ENCODE measurements around the gene TBC1D2B. TPM values are rescaled to one million over a fixed set of nuclear protein-coding genes. Genes with fewer than 3 reads are reported as not detected.
A peak's percentile ranks its signal among the peaks of the same experiment; 100 is the strongest.

TBC1D2B gene
- total and polyA plus RNA-seq, 10 donors: 9.4 to 131 (median 97.4) TPM

GRCh38 chr15:78071383-78071782 is 6.1 kb downstream of the TBC1D2B start:
- 41 to 85% (median 61%) methylated on average over 2 of the region's 2 CpGs for WGBS, 5 donors
- Histone ChIP-seq H3K36me3 (no peaks in the 10 kb centered on the region), H3K9me3 (no peaks in the 10 kb centered on the region), H3K4me3 (no peak overlapping the region), H3K27me3 (replicated peaks in 1 of 7) (no peaks in the 10 kb centered on the region), H3K4me1 (peaks cover 55 to 100% (median 98%) of the 10 kb centered on the region in 6 donors), H3K27ac (peak overlapping the region in 7 of 8 donors; percentile 81 to 97 (median 95))
- TF ChIP-seq POLR2A (IDR thresholded peaks at IDR 0.05): peak in 1 of 3 donors; percentile 15
- no peak for TF ChIP-seq POLR2AphosphoS5 (IDR thresholded peaks at IDR 0.05)
- TF ChIP-seq CTCF (IDR thresholded peaks at IDR 0.05 in 8 of 11, conservative IDR thresholded peaks at IDR 0.05 in 3 of 11): no peak
- no peak for DNase-seq
- intact Hi-C loops (cut with DNase I; ENCODE audit: low total_unique reads): no loop called here

DNA sequence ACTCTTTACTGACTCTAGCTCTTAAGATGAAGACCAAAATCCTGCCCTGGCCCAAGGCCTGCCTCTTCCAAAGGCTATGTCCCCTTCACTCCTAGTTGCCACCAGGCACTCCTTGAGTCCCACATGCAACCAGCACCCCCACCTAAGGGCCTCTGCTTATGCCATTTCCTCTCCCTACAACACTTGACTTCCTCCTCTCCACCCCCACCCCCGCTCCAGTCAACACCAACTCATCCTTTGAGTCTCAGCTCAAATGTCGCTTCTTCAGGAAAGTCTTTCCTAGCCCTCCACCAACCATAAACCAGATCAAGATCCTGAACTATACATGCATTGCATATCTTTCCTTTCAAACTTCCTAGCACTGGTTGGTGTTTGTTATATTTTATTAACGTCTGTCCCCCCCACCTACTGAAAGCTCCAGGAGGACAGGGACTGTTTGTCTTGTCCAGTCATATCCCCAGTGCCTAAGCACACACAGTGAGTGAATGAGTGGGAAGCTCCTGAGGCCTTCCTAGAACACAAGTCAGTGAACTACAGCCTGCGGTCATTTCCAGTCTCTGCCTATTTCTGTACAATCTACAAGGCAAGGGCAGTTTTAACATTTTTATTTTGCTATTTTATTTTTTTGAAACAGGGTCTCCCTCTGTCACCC is 7.3 kb downstream of the TBC1D2B start:
- no peaks in the 10 kb centered on the region for H3K27me3 ChIP-seq (replicated peaks in 1 of 7)
- peak; percentile 84 for DNase-seq
- peaks cover 65 to 100% (median 98%) of the 10 kb centered on the region in 6 donors for H3K4me1 ChIP-seq
- no peaks in the 10 kb centered on the region for H3K36me3 ChIP-seq
- H3K9me3 ChIP-seq: no peaks in the 10 kb centered on the region
- WGBS, 5 donors: 31 to 41% (median 36%) methylated on average over 4 of the region's 4 CpGs
- TF ChIP-seq CTCF (IDR thresholded peaks at IDR 0.05 in 8 of 11, conservative IDR thresholded peaks at IDR 0.05 in 3 of 11): no peak
- TF ChIP-seq POLR2AphosphoS5 (IDR thresholded peaks at IDR 0.05): peak in 1 of 3 donors; percentile 15
- no peak for TF ChIP-seq POLR2A (IDR thresholded peaks at IDR 0.05)
- peak overlapping the region in 1 of 8 donors; percentile 49 for H3K4me3 ChIP-seq
- intact Hi-C loops (cut with DNase I; ENCODE audit: low total_unique reads): no loop called here
- H3K27ac ChIP-seq: peak overlapping the region; percentile 73 to 97 (median 88)

- no peak for DNase-seq
- no peaks in the 10 kb centered on the region for H3K27me3 ChIP-seq (replicated peaks in 1 of 7)
- no peaks in the 10 kb centered on the region for H3K36me3 ChIP-seq
- H3K9me3 ChIP-seq: no peaks in the 10 kb centered on the region
- intact Hi-C loops (cut with DNase I; ENCODE audit: low total_unique reads): no loop called here
- peaks cover 67 to 100% (median 100%) of the 10 kb centered on the region in 6 donors for H3K4me1 ChIP-seq
- H3K4me3 ChIP-seq: peak overlapping the region in 2 of 8 donors; percentile 6 to 49
- H3K27ac ChIP-seq: peak overlapping the region; percentile 73 to 97 (median 88)
- TF ChIP-seq CTCF (IDR thresholded peaks at IDR 0.05 in 8 of 11, conservative IDR thresholded peaks at IDR 0.05 in 3 of 11) (no peak), POLR2AphosphoS5 (IDR thresholded peaks at IDR 0.05) (no peak), POLR2A (IDR thresholded peaks at IDR 0.05) (no peak)
- 32 to 43% (median 39%) methylated on average over 5 of the region's 5 CpGs for WGBS, 5 donors
Measured at GRCh38 chr15:78069462-78070029, 8.0 kb downstream of the TBC1D2B start.

DNA sequence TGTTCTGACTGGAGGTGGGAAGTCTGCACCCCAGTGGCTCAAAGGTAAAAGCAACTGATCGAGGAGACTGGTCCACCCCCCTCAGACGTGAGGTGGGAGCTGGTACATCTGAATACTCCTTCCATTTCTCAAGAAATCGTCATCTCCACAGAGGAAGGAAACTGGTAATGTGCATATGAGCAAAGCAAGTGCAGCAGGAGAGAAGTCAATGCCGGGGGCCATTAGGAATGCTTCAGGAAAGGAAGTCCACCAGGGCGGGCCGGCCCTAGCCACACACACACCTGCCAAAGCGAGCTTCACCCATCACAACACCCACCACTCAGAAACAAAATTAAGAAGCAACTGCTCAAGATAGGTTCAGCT is 8.5 kb downstream of the TBC1D2B start:
- H3K27ac ChIP-seq: peak overlapping the region; percentile 73 to 97 (median 88)
- no peaks in the 10 kb centered on the region for H3K27me3 ChIP-seq (replicated peaks in 1 of 7)
- no peak for TF ChIP-seq POLR2A (IDR thresholded peaks at IDR 0.05)
- TF ChIP-seq POLR2AphosphoS5 (IDR thresholded peaks at IDR 0.05): no peak
- no peak for TF ChIP-seq CTCF (IDR thresholded peaks at IDR 0.05 in 8 of 11, conservative IDR thresholded peaks at IDR 0.05 in 3 of 11)
- DNase-seq: no peak
- peaks cover 73 to 100% (median 100%) of the 10 kb centered on the region in 6 donors for H3K4me1 ChIP-seq
- intact Hi-C loops (cut with DNase I; ENCODE audit: low total_unique reads): no loop called here
- H3K4me3 ChIP-seq: peak overlapping the region in 3 of 8 donors; percentile 6 to 49 (median 12)
- no peaks in the 10 kb centered on the region for H3K36me3 ChIP-seq
- WGBS, 5 donors: 10 to 19% (median 14%) methylated on average over 7 of the region's 7 CpGs
- no peaks in the 10 kb centered on the region for H3K9me3 ChIP-seq

Measured in spleen (tissue), 11 donors.